MM.1S (cell line): Measurements from ENCODE around the gene ST3GAL4.

Experiments used
- CTCF ChIP-seq: fragments of 300-600 bp; sonication (generic); IDR thresholded peaks from 2 replicates; pipeline ENCODE4 v1.5.1; 2016; ENCODE audit warnings: antibody characterized with exemption, low read length, mixed read lengths
- EZH2 ChIP-seq: fragments of 300-600 bp; sonication (generic); optimal IDR thresholded peaks from 2 replicates; pipeline ENCODE3; 2017; ENCODE audit warnings: low read depth, mild to moderate bottlenecking, antibody characterized with exemption, low read length, mixed read lengths
- EZH2phosphoT487 ChIP-seq: fragments of 300-600 bp; sonication (generic); IDR thresholded peaks from 2 replicates; pipeline ENCODE4 v1.6.1; 2018; ENCODE audit warnings: antibody characterized with exemption, low read length

GRCh38 chr11:126347751-126348668, 7.5 kb upstream of the ST3GAL4 start:
- TF ChIP-seq EZH2 (no peak), CTCF (no peak), EZH2phosphoT487 (no peak)
